GM12874 (cell line): ENCODE data around the gene KRT72.
A peak's percentile ranks its signal among the peaks of the same experiment; 100 is the strongest.

ENCODE experiments used
- TF ChIP-seq, protein P1 (sequence below): IDR thresholded peaks from 2 replicates; pipeline ENCODE4 v1.5.1; 2011; ENCODE audit warnings: low read depth, mild to moderate bottlenecking, control low read depth, low read length, moderate library complexity; ENCODE audit not compliant: insufficient read depth

The KRT72 gene

DNA sequence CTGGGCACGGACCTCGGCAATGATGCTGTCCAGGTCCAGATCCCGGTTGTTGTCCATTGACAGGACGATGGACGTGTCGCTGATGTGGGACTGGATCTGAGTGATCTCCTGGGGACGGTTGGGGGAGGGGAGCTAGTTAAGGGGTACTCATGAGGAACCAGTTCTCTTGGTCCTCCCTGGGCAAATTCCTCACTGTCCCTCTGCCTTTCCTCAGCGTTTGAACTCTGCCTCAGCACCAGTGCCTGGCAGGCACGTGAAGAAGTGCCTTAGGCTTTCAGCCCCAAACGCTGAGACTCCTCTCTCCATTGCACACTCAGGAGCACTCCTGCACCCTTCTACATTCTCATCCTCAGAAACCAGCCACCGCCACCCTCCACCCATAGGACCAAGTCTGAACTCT lies 9.7 kb downstream of the KRT72 start:
- TF ChIP-seq, protein P1, sequence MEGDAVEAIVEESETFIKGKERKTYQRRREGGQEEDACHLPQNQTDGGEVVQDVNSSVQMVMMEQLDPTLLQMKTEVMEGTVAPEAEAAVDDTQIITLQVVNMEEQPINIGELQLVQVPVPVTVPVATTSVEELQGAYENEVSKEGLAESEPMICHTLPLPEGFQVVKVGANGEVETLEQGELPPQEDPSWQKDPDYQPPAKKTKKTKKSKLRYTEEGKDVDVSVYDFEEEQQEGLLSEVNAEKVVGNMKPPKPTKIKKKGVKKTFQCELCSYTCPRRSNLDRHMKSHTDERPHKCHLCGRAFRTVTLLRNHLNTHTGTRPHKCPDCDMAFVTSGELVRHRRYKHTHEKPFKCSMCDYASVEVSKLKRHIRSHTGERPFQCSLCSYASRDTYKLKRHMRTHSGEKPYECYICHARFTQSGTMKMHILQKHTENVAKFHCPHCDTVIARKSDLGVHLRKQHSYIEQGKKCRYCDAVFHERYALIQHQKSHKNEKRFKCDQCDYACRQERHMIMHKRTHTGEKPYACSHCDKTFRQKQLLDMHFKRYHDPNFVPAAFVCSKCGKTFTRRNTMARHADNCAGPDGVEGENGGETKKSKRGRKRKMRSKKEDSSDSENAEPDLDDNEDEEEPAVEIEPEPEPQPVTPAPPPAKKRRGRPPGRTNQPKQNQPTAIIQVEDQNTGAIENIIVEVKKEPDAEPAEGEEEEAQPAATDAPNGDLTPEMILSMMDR, result no peak

DNA sequence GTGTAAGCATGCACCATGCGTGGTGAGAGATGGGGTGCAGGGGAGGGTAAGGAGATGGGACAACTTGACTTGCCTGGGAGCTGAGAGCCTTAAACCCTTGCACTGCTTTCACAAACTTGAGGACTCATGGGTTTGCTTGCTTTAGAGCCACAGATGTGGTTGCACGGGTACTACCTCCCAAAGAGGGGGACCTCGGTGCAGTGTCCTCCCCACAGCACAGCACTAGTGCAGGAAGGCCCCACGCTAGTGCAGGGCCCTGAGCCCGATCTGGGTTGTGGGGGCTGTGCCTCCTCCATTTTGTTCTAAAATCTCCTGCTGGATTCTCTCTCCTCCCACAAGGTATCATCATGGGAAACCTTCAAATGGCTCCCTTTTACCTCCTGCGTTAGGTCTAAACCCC lies 11.2 kb downstream of the KRT72 start:
- TF ChIP-seq, protein P1, result no peak

DNA sequence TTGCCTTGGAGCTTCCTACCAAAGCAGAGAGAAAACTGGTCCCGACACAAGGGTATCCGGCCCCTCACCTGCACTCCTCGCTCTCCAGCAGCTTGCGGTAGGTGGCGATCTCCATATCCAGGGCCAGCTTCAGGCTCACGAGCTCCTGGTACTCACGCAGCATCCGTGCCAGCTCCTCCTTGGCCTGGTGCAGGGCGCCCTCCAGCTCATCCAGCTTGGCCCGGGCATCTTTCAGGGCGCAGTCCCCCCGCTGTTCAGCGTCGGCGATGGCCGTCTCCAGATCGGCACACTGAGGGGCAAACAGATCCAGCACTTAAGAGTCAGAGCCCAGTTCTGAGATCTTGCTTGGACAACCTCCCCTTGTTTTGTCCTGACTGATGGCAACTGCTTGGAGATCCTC lies 13.7 kb downstream of the KRT72 start:
- TF ChIP-seq, protein P1, result no peak

DNA sequence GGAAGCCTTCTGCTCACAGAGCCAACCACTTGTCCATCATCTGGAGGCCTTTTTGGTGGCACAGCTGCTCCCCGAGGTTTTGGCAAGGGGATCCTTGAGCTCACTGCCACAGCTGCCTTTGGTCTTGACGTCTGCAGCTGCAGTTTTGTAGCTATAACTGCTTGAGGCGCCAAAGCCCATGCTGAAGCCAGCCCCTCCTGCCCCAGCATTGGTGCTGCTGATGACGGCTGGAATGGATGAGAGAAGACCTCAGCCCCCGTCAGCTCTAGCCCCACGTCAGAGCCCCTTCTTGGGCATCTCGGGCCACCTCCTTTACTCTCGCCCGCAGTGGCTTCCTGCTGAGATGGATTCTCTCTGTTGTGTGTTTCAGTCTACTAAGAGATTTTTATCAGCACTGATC lies 15.3 kb downstream of the KRT72 start:
- TF ChIP-seq, protein P1, result no peak

DNA sequence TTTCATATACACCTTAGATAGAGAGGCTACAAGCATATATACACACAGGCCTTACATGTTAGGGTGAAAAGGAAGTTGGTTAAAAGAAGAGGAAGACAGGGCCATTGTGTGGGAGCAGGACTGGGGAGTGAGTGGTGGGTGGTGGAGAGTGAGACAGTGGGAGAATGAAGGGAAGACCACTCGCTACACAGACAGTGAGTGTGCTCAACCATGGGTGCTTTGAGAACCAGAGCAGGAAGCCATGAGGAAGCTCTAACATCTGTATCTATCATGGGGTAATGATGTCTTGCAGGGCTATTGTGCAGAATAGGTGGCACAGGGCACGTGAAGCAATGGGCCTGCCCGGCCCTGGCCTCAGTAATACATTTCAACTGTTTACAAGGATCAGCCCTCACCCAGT lies 16.2 kb downstream of the KRT72 start:
- TF ChIP-seq, protein P1, result no peak

DNA sequence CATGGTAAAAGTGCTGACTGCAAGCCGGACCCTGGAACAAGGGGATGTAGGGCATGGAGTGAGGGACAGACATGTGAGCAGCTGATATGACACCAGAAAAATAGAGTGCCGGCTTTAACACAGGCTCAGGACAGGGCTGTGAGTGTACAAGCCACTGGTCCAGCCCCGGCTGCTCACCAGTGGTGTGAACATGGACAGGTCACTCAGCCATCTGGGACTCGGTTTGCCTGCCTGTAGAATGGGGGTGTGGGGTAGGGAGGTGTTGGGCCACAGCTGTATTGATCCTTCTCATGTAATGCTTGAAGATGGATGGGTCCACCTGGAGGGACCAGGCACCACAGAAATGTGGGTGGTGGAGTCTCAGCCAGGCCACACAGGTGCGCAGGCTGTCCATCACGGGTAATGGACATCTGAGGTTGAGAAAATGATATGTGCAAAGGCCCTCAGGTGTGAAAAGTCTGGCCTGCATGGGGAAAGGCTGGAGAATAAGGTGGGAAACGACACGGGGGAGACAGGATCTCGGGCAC lies 17.0 kb downstream of the KRT72 start:
- TF ChIP-seq, protein P1, result no peak

DNA sequence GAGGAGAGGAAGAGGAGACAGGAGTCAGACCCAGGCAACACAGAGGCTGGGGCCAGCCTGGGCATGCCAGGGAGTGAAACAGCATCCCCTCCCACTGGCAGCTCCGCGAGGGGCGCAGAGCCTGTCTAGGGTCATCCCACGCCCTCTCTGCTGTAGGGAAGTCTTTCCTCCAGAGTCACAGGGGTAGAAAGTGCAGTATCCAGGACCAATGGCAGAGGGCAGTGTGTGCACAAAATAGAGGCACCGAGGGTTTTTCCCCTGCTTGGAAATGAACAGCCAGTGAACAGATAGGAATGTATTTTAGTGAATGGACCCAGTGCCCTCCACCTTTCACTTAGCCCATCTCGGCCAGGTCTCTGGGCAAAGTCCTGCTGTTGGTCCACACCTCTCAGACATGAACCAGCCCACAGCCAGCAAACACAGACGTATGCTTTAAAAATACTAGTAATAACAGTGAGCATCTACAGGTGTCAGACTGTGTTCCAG lies 18.2 kb downstream of the KRT72 start:
- TF ChIP-seq, protein P1, result peak; percentile 60
